ENCODE results near the gene GBX1.

Gene GBX1

DNA sequence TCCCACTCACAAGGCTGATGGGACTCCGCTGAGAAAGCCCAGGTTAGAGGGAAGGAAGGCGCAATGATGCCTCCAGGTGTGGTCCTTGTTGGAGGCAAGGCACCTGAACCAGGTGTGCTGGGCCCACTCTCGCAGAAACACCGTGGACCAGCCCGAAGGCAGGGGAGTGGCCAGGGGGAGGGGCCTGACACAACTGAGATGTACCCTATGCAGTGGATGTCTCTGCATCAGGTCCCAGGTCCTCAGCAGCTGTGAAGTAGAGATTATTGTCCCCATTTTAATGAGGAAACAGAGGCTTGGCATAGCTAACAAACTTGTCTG, 32.0 kb downstream of the GBX1 start:
- no peaks in the 10 kb centered on the region for H3K9me3 ChIP-seq (ENCODE audit: insufficient read depth, low read length)
- no peak overlapping the region for H3K27ac ChIP-seq (ENCODE audit: low read depth, low read length)
- no peak overlapping the region for H3K9ac ChIP-seq (ENCODE audit: low read length)
- no peaks in the 10 kb centered on the region for H4K20me1 ChIP-seq (ENCODE audit: low read depth, low read length)
- no peak overlapping the region for H3K4me3 ChIP-seq (ENCODE audit: insufficient read depth, low read length, poor library complexity, severe bottlenecking)
- TF ChIP-seq, protein P1, sequence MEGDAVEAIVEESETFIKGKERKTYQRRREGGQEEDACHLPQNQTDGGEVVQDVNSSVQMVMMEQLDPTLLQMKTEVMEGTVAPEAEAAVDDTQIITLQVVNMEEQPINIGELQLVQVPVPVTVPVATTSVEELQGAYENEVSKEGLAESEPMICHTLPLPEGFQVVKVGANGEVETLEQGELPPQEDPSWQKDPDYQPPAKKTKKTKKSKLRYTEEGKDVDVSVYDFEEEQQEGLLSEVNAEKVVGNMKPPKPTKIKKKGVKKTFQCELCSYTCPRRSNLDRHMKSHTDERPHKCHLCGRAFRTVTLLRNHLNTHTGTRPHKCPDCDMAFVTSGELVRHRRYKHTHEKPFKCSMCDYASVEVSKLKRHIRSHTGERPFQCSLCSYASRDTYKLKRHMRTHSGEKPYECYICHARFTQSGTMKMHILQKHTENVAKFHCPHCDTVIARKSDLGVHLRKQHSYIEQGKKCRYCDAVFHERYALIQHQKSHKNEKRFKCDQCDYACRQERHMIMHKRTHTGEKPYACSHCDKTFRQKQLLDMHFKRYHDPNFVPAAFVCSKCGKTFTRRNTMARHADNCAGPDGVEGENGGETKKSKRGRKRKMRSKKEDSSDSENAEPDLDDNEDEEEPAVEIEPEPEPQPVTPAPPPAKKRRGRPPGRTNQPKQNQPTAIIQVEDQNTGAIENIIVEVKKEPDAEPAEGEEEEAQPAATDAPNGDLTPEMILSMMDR (IDR thresholded peaks at IDR 0.05; ENCODE audit: insufficient read depth, low read length, poor library complexity, severe bottlenecking) = no peak
- TF ChIP-seq EZH2phosphoT487 (conservative IDR thresholded peaks at IDR 0.05; ENCODE audit: low read length) = no peak
- no peaks in the 10 kb centered on the region for H3K27me3 ChIP-seq (ENCODE audit: low read length)
- H3F3A ChIP-seq (ENCODE audit: insufficient read depth) = no peaks in the 10 kb centered on the region
- H2AFZ ChIP-seq (ENCODE audit: low read depth, low read length, severe bottlenecking) = no peak overlapping the region
- H3K79me2 ChIP-seq (ENCODE audit: insufficient read depth, low read length) = no peaks in the 10 kb centered on the region
- no peak overlapping the region for H3K4me2 ChIP-seq (ENCODE audit: low read depth, low read length, poor library complexity, severe bottlenecking)
- H3K9me2 ChIP-seq (replicated peaks; ENCODE audit: insufficient read depth, low read length) = no peaks in the 10 kb centered on the region
- no peaks in the 10 kb centered on the region for H3K36me3 ChIP-seq (ENCODE audit: low read length)

DNA sequence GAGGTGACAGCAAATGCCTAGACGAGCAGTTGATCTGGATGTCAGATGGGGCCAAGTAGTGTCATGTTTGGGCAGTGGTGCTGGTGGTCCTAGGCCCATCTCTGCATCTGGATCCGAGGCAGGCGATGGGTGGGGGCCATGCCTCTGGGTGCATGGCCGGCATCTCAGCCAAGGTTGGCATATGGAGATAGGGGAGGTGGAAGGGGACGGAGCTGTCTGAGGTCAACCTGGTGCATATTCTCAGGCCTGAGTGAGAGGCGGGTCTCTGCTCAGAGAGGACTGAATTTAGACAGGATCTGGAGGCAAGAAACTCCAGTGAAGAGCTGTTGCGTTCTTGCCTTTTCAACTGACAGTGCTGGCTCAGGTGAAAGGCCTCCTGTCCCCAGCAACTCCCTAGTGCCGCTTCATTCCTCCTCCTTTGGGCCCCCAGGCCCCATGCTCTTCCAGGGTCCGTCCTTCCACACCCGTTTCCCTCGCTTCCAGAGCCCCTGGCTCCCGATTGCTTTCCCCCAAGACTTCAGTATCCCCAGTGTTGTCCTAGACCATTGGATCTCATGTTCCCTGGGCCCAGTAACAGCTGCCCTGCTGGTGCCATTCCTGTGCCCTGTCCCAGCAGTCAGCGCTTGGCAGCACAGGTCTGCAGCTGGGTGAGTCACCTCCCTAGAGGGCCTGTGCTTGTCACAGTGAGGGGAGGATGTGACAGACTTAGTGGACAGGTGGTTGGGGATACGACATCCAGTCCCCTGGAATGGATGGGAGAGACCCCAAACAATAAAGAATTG, 32.6 kb downstream of the GBX1 start:
- TF ChIP-seq, protein P1 (IDR thresholded peaks at IDR 0.05; ENCODE audit: insufficient read depth, low read length, poor library complexity, severe bottlenecking) = no peak
- TF ChIP-seq EZH2phosphoT487 (conservative IDR thresholded peaks at IDR 0.05; ENCODE audit: low read length) = no peak
- H3K9me2 ChIP-seq (replicated peaks; ENCODE audit: insufficient read depth, low read length) = no peaks in the 10 kb centered on the region
- no peak overlapping the region for H3K27ac ChIP-seq (ENCODE audit: low read depth, low read length)
- H4K20me1 ChIP-seq (ENCODE audit: low read depth, low read length) = no peaks in the 10 kb centered on the region
- no peaks in the 10 kb centered on the region for H3K79me2 ChIP-seq (ENCODE audit: insufficient read depth, low read length)
- no peak overlapping the region for H2AFZ ChIP-seq (ENCODE audit: low read depth, low read length, severe bottlenecking)
- no peaks in the 10 kb centered on the region for H3K9me3 ChIP-seq (ENCODE audit: insufficient read depth, low read length)
- H3K4me2 ChIP-seq (ENCODE audit: low read depth, low read length, poor library complexity, severe bottlenecking) = no peak overlapping the region
- H3K9ac ChIP-seq (ENCODE audit: low read length) = no peak overlapping the region
- H3K4me3 ChIP-seq (ENCODE audit: insufficient read depth, low read length, poor library complexity, severe bottlenecking) = no peak overlapping the region
- H3K27me3 ChIP-seq (ENCODE audit: low read length) = no peaks in the 10 kb centered on the region
- H3F3A ChIP-seq (ENCODE audit: insufficient read depth) = no peaks in the 10 kb centered on the region
- no peaks in the 10 kb centered on the region for H3K36me3 ChIP-seq (ENCODE audit: low read length)

DNA sequence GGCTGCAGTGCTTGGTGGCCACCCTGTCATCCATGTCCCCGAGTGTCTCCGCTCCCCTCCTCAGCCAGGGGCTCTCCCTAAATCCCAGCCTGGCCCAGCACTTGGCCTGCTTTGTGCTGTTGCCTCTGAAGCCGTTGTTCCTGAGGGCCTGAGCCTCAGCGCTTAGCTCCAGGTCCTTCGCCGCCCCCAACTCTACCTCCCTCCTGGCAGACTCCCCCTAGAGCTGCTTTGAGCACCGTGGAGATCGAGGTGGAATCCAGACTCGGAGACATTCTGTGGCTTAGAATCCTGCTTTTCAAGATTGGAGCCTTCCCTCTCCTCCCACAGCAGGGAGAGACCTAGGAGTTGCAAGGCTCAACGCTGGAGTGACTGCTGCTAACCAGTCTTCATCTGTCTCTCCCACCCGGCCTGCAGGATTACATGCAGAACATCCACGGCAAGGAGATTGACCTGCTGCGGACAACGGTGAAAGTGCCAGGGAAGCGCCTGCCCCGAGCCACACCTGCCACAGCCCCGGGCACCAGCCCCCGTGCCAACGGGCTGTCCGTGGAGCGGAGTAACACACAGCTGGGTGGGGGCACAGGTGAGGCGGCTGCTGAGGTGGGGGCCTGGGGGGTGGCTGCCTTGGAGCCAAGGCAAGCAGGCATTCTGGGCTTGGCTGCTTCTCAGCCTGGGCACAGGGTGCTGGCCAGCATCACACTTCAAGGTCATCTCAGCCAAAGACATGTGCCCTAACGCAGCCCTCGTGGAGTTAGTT, 33.3 kb downstream of the GBX1 start:
- no peaks in the 10 kb centered on the region for H3K27me3 ChIP-seq (ENCODE audit: low read length)
- no peaks in the 10 kb centered on the region for H3K9me2 ChIP-seq (replicated peaks; ENCODE audit: insufficient read depth, low read length)
- no peaks in the 10 kb centered on the region for H3K9me3 ChIP-seq (ENCODE audit: insufficient read depth, low read length)
- no peaks in the 10 kb centered on the region for H4K20me1 ChIP-seq (ENCODE audit: low read depth, low read length)
- no peak overlapping the region for H2AFZ ChIP-seq (ENCODE audit: low read depth, low read length, severe bottlenecking)
- H3K36me3 ChIP-seq (ENCODE audit: low read length) = no peaks in the 10 kb centered on the region
- no peak overlapping the region for H3K9ac ChIP-seq (ENCODE audit: low read length)
- no peak overlapping the region for H3K4me2 ChIP-seq (ENCODE audit: low read depth, low read length, poor library complexity, severe bottlenecking)
- H3F3A ChIP-seq (ENCODE audit: insufficient read depth) = no peaks in the 10 kb centered on the region
- H3K27ac ChIP-seq (ENCODE audit: low read depth, low read length) = no peak overlapping the region
- no peaks in the 10 kb centered on the region for H3K79me2 ChIP-seq (ENCODE audit: insufficient read depth, low read length)
- no peak for TF ChIP-seq EZH2phosphoT487 (conservative IDR thresholded peaks at IDR 0.05; ENCODE audit: low read length)
- TF ChIP-seq, protein P1 (IDR thresholded peaks at IDR 0.05; ENCODE audit: insufficient read depth, low read length, poor library complexity, severe bottlenecking) = no peak
- H3K4me3 ChIP-seq (ENCODE audit: insufficient read depth, low read length, poor library complexity, severe bottlenecking) = no peak overlapping the region

Measured in SU-DHL-6 (cell line).